HepG2 (cell line): ENCODE measurements around the gene ALOX12. TPM values are rescaled to one million over a fixed set of nuclear protein-coding genes. Genes with fewer than 3 reads are reported as not detected.

Experiments
- ETS1 ChIP-seq: sonication (generic); formaldehyde crosslinking; IDR thresholded peaks from 2 replicates; pipeline ENCODE4 v1.4.0; 2020; ENCODE audit warnings: missing genetic modification reagents
- FOXO4 ChIP-seq: sonication (generic); formaldehyde crosslinking; conservative IDR thresholded peaks from 2 replicates; pipeline ENCODE4 v1.8.1; 2023; ENCODE audit warnings: missing genetic modification reagents
- HNRNPL ChIP-seq: fragments of 200-400 bp; formaldehyde crosslinking; IDR thresholded peaks from 2 replicates; pipeline ENCODE4 v1.6.1; 2017; ENCODE audit warnings: mild to moderate bottlenecking, low read depth, low read length
- KLF16 ChIP-seq, 2 experiments: sonication (generic) in 1 of 2; formaldehyde crosslinking in 1 of 2; IDR thresholded peaks; 2 replicates each; pipeline versions ENCODE4 v1.6.1 to v1.8.0; 2016 to 2023; ENCODE audit warnings: missing genetic modification reagents in 2 of 2, missing compliant biosample characterization in 1 of 2
- KLF9 ChIP-seq: IDR thresholded peaks from 2 replicates; pipeline ENCODE4 v1.6.1; 2016; ENCODE audit warnings: low read depth
- MTERF4 ChIP-seq: sonication (generic); formaldehyde crosslinking; IDR thresholded peaks from 2 replicates; pipeline ENCODE4 v1.8.0; 2023; ENCODE audit warnings: mild to moderate bottlenecking, missing genetic modification reagents
- MYPOP ChIP-seq: sonication (generic); formaldehyde crosslinking; IDR thresholded peaks from 2 replicates; pipeline ENCODE4 v1.8.1; 2023; ENCODE audit warnings: mild to moderate bottlenecking, moderate library complexity, missing genetic modification reagents
- NCOA2 ChIP-seq: sonication (generic); formaldehyde crosslinking; IDR thresholded peaks from 2 replicates; pipeline ENCODE4 v1.8.0; 2022; ENCODE audit warnings: inconsistent platforms
- SNAPC5 ChIP-seq: sonication (generic); formaldehyde crosslinking; IDR thresholded peaks from 2 replicates; pipeline ENCODE4 v1.8.1; 2023; ENCODE audit warnings: mild to moderate bottlenecking, missing genetic modification reagents, borderline replicate concordance
- TBX3 ChIP-seq: fragments of 450-650 bp; IDR thresholded peaks from 2 replicates; pipeline ENCODE4 v1.6.1; 2017; ENCODE audit warnings: antibody characterized with exemption, mild to moderate bottlenecking, inconsistent platforms, borderline replicate concordance
- ZNF138 ChIP-seq: sonication (generic); formaldehyde crosslinking; IDR thresholded peaks from 2 replicates; pipeline ENCODE4 v1.5.0; 2020; ENCODE audit warnings: mild to moderate bottlenecking, low read depth, missing genetic modification reagents
- ZNF232 ChIP-seq: sonication (generic); formaldehyde crosslinking; IDR thresholded peaks from 2 replicates; pipeline ENCODE4 v1.4.0; 2020; ENCODE audit warnings: missing genetic modification reagents, borderline replicate concordance
- ZNF264 ChIP-seq: sonication (generic); formaldehyde crosslinking; IDR thresholded peaks from 2 replicates; pipeline ENCODE4 v1.4.0; 2020; ENCODE audit warnings: missing genetic modification reagents
- ZNF335 ChIP-seq: sonication (generic); formaldehyde crosslinking; IDR thresholded peaks from 2 replicates; pipeline ENCODE4 v1.4.0; 2020; ENCODE audit warnings: missing genetic modification reagents
- ZNF343 ChIP-seq: sonication (generic); formaldehyde crosslinking; IDR thresholded peaks from 2 replicates; pipeline ENCODE4 v1.4.0; 2020; ENCODE audit warnings: mild to moderate bottlenecking, missing genetic modification reagents
- ZNF564 ChIP-seq: sonication (generic); formaldehyde crosslinking; IDR thresholded peaks from 2 replicates; pipeline ENCODE4 v1.8.1; 2023; ENCODE audit warnings: mild to moderate bottlenecking, missing genetic modification reagents
- ZNF616 ChIP-seq: sonication (generic); formaldehyde crosslinking; IDR thresholded peaks from 2 replicates; pipeline ENCODE4 v1.5.0; 2020; ENCODE audit warnings: low read depth, mild to moderate bottlenecking, missing genetic modification reagents
- ZNF782 ChIP-seq: sonication (generic); formaldehyde crosslinking; IDR thresholded peaks from 2 replicates; pipeline ENCODE4 v1.4.0; 2020; ENCODE audit warnings: missing genetic modification reagents, mild to moderate bottlenecking, borderline replicate concordance
- ZNF784 ChIP-seq: sonication (generic); formaldehyde crosslinking; IDR thresholded peaks from 2 replicates; pipeline ENCODE4 v1.5.1; 2020; ENCODE audit warnings: missing genetic modification reagents, mild to moderate bottlenecking, borderline replicate concordance
- polyA plus RNA-seq, 8 experiments: library from polyadenylated mRNA; depleted of rRNA in 3 of 8; stranded (reverse) in 7 of 8; unstranded in 1 of 8; fragments of >200 nt; fragmentation: Illumina TruSeq in 4 of 8; extraction: Trizol in 4 of 8; gene quantifications; 2 replicates each; pipeline versions ENCODE4 v1.2.1 to v1.2.3, GENCODE V29; 2011 to 2016; ENCODE audit warnings: low read depth in 4 of 8, missing spikeins in 1 of 8, mixed read lengths in 1 of 8; ENCODE audit not compliant: insufficient read depth in 1 of 8
- total RNA-seq, 5 experiments: library from RNA; depleted of rRNA; stranded (reverse); fragments of >200 nt; fragmentation: Illumina TruSeq; extraction: Trizol; gene quantifications; 2 replicates each; pipeline ENCODE4 v1.2.3, GENCODE V29; 2016; ENCODE audit warnings: low read depth in 1 of 5

The ALOX12 gene
- total and polyA plus RNA-seq, 2 of the 13 experiments (the other 11 are each of a cell fraction or from before 2014, with no cell fraction given) = not detected

- TF ChIP-seq ZNF264 (CRISPR knock-in tag) = no peak
- TF ChIP-seq ZNF782 (CRISPR knock-in tag) = no peak
- no peak for TF ChIP-seq MYPOP (CRISPR knock-in tag)
- no peak for TF ChIP-seq TBX3
- no peak for TF ChIP-seq ZNF784 (CRISPR knock-in tag)
- TF ChIP-seq ZNF232 = no peak
- no peak for TF ChIP-seq ETS1 (CRISPR knock-in tag)
- TF ChIP-seq ZNF616 (CRISPR knock-in tag) = peak; percentile 36; the same call in 1 of the 2 replicates
- no peak for TF ChIP-seq ZNF335 (CRISPR knock-in tag)
- no peak for TF ChIP-seq SNAPC5 (CRISPR knock-in tag)
- no peak for TF ChIP-seq FOXO4
- TF ChIP-seq ZNF138 (CRISPR knock-in tag) = 0 out of 2 replicates have a peak, but pooled peaks have one; percentile 10
- TF ChIP-seq HNRNPL = no peak
- TF ChIP-seq NCOA2 (CRISPR knock-in tag) = no peak
- TF ChIP-seq MTERF4 (CRISPR knock-in tag) = no peak
- TF ChIP-seq KLF9 = no peak
- no peak for TF ChIP-seq ZNF564
- TF ChIP-seq KLF16 (CRISPR knock-in tag; IDR thresholded peaks at IDR 0.05) = no peak
- TF ChIP-seq ZNF343 (CRISPR knock-in tag) = no peak
Measured at GRCh38 chr17:7014995-7015958, 19.4 kb downstream of the ALOX12 start (continued).
